GM21717 (cell line): ENCODE data around the gene HLA-DOA.

Source experiments
- ATAC-seq: cut with Tn5 transposase; IDR thresholded peaks from one replicate; pipeline ENCODE4 v1.9.1; 2021; ENCODE audit warnings: mild to moderate bottlenecking, moderate library complexity; ENCODE audit not compliant: unreplicated experiment

The HLA-DOA gene

DNA sequence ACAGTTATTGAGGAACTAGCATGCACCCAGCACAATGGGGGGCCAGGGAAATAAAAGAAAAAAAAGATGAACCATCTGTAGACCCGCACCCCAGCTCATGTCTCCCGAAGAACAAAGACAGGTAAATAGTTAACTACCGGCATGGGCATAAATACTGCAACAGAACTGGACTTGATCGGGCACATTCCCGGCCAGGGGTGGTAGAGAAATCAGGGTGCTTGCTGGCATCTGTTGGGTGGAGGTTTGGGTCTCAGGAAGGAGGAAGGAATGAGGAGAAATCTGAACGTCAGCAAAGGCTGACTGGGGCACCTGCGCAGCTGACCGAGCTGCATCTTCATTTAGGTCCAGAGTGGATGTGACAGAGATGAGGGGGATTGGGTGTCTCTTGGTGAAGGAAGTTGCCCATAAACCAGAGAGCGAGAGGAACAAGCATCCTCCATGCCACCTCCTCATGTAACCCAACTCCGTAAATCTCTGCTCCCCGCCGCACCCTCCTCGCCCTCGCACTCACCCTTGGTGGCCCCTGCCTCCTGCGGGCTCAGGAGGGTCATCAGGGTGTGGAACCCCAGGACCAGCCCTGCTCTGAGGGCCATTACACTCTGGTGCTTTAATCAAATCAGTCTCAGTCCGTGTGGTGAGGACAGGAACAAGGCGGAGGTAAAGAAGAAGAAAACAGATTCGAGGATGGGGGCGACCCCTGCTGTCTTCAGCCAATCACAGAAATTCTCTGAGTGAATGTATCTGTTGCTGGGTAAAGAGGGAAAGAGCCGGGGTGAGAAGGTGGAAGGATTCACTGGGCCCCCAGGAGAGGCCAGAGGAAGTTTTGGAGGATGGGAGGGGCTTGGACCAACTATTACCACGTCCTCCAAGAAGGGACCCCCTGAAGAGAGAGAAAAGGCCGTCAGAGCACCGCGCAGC lies at the start of gene HLA-DOA:
Gene HLA-DOA (minus strand): TSS at position 648 of the 918 bp plus-strand sequence.
- peak; percentile 80 for ATAC-seq

DNA sequence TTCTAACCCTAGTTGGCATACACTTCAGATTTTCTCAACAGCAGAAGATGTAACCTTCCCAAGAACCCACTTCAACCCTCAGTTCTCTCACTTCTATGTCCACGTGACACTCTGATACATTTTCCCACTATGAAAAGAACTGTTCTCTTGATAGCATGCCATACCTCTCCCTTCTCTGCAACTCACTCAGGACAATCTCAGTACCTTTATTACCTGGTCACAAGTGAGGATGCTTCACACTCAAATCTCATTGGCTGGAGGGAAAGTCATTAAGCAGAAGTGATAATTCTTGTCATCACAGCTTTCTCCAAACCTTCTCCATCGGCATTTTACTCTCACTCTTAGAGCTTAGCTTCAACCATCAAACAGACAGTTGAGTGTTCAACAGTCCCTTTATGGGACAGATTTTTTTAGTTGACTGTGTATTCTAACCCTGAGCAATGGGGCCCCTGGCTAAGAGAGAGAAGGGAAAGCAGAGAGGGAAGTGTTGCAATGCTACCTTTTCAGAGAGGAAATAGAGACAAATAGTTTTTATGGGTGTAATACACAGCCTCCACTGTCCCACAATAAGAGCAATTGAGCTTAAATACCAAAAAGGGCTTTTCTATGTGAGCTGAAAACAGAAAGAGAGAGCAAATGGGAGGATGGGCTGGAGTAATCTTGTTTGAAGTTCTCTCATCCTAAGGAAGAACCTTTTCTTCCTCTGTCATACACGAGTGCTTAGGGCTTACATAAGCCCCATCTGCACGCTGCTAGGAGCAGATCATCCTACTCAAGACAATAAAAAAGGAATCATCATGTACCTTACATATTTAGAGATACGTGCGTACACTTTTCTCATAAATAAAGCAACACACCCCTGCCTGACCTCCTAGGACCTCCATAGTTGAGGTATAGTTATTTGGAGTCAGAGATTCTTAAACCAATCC lies 48.1 kb upstream of the HLA-DOA start:
- ATAC-seq: no peak

DNA sequence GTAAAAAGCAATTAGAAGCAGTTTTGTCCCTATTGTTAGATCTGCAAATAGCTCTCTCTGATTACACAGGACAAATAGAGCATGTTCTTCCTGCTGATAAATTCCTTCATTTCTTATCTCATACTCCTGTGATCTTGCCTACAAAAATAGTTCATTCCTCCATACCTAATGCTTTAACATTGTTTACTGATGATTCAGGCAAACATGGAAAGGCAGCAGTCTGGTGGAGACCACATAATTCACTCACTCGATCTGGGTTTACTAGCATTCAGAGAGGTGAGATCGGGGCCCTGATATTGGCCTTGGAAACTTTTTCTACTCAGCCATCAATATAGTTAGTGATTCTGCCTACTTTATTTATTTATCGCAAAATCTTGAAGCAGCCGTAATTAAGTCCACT lies 43.8 kb upstream of the HLA-DOA start:
- ATAC-seq: no peak

DNA sequence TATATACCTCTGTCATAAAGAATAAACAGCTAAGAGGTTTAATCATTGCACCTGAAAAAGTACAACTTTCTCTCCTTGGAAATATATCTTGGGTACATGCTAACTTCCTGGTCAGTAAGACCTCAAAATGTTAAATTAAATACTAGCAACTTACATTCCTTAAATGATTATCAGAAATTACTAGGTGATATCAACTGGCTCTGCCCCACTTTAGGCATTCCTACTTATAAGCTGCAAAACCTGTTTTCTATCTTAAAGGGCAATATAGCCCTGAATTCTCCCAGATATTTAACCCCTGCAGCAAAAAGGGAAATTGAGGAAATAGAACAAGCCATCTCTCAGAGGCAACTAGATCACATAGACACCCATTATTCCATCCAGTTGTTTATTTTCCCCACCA lies 43.2 kb upstream of the HLA-DOA start:
- no peak for ATAC-seq

DNA sequence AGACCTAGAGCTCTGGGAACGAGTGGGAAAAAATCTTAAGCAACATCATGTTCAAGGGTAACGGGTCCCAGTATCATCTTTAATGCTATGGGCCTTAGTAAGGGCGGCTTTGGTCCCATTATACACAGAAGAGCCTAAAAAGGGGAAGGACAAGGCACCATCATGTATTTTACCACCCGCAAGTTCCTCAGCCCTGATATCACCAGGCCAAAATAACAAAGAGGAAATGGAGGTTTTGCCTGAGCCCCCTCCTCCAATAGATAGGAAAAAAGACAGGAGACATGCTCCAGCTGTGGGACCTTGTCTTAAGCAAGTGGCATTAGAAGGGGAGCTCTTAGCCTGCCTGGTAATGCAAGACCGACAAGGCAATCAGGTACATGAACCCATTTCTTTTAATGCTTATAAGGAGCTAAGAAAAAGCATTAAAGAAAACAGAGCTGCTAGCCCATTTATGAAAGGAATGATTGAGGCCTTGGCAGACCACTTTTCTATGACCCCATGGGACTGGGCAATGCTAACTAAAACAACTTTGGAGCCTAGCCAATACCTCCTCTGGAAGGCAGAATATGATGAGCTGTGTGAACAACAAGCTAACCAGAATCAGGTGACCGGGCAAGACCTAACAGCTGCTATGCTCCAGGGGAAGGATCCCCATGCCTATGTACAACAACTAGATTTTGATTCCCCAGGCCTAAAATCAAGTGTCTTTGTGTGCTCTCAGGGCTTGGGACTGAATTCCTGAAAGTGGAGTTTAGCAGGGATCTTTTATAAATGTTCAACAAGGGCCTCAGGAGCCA lies 40.8 kb upstream of the HLA-DOA start:
- ATAC-seq: no peak

DNA sequence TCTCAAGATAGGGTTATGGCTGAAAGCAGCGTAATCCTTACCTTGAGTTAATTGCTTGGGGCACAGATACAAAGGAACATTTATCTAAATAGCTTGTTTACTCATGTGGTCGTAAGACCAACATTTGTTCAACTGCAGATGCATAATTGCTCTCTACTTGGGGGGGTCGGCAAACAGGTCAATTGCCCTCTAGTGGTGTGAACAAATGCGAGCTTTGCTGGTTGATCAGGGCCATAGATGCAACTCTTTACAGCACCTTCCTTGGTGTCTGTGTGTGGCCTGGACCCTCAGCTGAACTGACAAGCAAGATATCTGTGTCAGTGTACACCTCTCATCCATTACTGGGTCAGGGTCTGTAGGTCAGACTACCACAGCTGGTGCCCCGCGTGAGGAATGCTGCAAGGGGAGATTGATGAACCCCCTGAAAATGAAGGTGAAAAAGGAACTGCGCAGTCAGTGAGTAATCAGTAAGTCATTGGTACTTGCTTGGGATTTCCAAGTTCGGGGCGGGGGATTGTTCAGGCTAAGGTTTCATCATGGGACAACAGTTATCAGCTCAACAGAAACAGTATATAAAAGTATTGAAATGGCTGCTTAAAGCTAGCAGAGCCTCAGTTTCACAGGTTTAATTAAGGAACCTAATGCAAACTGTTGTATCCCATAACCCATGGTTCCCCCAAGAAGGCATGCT lies 40.1 kb upstream of the HLA-DOA start:
- ATAC-seq: no peak

DNA sequence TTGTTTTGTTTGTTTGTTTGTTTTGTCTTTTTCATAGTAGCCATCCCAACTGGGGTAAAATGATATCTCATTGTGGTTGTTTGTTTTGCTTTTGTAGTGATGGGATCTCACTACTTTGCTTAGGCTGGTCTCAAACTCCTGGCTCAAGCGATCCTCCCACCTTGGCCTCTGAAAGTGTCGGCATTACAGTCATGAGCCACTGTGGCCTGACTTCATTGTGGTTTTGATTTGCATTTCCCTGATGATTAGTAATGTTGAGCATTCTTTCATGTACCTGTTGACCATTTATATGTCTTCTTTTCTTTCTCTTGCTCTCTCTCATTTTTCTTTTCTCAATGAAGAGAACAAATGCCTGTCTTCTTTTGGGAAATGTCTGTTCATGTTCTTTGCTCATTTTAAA lies 30.8 kb upstream of the HLA-DOA start:
- no peak for ATAC-seq

DNA sequence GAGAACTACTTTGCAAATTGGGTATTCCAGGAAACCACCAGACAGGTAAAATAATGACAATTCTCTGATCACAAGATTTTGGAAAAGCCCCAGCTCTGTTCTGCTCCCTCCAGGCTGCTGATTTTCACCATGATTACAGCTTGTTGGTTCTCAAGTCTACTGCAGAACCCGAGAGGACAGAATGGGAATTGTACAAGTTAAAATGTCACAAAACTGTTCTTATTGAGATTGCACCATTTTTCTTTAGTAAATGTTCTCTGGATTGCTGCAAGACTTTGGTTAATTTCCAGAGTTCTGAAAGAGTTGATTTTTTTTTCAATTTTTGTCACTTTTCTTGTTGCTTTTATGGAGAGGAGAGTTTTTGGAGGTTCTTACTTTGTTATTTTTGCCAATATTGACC lies 27.1 kb upstream of the HLA-DOA start:
- no peak for ATAC-seq

DNA sequence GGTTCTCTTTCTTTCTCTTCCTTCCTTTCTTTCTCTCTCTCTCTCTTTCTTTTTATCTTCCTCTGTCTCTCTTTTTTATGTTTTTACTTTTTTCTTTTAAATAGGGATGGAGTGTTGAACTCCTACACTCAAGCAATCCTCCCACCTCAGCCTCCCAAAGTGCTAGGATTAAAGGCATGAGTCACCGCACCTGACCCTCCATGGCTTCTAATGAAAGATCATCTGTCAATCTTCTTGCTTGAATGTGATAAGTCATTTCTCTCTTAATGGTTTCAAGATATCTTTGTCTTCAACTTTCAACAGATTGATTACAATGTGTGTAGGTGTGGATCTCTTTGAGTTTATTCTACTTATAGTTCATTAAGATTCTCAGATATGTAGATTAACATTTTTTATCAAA lies 25.2 kb upstream of the HLA-DOA start:
- no peak for ATAC-seq

DNA sequence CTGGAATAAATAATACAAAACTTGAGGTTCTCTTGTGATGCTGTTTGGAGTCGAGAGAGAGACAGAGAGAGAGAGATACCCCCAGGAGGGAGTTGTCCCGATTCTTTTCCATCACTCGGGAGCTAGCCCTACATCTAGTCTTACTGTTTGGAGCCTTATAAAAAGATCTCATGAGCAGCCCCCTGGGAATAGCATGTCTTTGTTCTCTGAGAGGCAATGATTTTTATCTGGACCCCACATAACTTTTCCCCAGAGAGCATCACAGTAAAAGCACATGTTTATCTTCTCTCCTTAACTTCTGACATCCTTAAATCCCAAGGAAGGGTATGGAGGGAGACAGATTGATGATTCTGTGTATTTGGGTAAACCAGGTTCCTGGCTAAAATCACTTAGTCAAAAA lies 20.9 kb upstream of the HLA-DOA start:
- ATAC-seq: no peak

DNA sequence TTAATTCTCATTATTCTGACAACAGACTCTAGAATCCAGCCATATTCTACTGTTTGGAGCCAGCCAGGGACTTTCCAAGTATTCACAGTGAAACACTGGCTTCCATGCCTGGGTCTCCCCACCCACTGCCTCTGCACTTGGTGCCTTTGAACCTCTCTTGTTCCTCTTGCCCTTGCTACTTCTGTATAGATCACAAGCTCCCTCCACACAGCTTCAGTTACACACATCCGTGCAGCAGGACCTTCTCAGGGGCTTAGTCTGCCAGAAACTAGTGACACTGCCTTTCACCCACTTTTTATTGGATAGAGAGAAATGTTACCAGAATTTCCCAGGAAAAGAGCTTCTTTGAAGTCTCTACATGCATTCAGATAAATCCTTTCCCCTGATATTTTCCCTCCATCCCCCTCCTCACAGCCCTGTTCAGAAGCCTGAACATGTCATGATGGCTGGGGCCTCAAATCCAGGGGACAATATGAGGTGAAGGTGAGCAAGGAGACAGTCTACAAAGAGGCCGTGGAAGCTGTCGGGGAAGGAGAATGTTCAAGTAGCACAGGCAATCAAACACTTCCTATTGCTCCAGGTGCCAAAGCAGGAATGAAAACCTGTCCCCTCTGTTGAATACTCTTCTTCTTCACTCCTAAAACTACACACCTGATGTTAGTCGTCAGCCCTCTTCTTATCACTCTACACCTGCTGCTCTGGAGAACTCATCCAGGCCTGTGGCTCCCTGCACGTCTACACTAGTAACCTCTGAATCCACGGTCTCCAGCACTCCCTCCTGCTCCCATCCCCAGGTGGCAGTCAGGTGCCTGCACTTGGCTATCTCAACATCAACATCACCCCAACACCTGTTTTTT lies 20.2 kb upstream of the HLA-DOA start:
- ATAC-seq: peak; percentile 54

DNA sequence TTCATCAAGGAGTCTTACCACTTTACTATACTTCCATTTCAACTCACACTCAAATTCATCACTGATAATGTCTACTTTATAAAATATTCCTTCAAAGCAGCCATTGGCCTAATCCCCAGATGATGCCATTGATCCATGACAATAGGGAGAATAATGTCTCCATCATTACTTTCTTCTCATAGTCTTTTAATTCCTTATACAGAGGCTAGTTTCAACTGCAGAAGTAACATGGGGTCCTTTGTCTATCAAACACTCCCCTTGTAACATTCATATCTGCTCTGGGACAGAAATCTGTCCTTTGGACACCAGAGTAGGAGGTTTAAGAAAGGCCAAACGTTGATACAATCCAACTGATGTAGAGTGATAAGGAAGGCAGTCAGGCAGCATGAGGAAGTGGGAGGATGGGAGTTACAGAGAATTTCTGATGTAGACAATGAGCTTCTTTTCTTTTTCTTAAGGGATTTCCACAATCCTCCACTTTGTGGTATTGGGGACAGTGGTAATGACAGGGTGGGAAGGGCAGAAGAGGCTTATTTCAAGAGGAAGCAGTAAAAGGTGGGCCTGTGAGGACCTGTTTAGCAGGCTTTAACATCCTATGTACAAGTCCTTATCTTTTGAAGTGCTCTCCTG lies 18.9 kb upstream of the HLA-DOA start:
- ATAC-seq: peak; percentile 13

DNA sequence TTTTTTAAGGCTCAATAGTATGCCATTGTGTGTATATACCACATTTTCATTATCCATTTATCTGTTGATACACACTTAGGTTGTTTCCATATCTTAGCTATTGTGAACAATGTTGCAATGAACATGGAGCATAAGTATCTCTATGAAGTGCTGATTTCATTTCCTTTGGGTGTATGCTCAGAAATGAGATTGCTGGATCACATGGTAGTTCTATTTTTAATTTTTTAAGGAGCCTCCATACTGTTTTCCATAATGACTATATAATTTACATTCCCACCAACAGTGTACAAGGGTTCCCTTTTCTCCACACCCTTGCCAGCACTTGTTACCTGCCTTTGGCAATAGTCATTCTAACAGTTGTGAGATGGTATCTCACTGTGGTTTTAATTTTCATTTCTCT lies 15.1 kb upstream of the HLA-DOA start:
- ATAC-seq: no peak

DNA sequence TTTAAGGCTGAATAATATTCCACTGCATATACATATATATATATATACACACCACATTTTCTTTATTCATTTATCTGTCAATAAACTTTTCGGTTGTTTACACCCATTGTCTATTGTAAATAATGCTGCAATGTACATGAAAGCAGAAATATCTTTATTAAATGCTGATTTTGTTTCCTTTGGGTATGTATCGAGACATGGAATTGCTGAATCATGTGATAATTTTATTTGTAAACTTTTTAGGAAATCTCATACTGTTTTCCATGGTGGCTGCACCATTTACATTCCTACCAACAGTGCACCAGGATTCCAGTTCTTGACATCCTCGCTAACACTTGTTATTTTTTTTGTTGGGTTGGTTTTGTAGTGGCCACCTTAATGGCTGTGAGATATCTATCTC lies 14.1 kb upstream of the HLA-DOA start:
- ATAC-seq: no peak

DNA sequence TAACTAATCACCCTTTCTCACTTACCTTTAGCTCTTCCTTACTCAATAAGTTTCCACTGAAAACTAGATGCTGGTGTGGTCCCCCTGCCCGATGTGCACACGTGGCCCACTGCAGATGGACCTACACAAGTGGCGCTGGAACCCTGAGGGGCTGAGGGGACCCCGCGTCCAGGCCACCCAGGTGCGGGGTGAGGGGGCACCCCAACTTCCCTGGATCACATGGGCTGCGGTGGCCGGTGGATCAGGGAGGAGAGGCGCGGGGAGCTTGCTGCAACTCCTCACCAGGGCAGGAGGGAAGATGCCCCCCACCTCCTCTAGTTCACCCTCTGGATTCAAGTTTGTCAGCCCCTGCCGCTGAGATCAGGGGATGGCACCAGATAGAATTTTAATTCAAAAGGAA lies 12.5 kb upstream of the HLA-DOA start:
- ATAC-seq: no peak

DNA sequence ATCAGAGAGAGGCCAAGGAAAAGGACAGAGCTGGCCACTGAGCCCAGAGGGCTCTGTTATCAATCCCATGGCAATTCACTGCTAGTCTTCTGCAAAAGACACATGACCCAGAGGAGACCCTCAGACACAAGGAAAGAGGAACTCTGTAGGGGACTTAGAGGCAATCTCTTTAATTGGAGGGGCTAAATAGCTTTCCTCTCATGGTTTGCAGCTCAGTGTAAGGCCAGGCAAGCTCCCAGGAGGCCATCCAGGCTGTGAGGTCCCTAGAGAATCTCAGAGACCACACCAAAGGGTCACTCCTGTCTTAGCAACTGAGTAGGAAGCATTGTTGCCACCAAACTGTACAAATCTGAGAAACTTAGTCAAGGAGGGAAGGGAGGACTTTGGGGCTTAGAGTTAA lies 10.0 kb upstream of the HLA-DOA start:
- no peak for ATAC-seq

DNA sequence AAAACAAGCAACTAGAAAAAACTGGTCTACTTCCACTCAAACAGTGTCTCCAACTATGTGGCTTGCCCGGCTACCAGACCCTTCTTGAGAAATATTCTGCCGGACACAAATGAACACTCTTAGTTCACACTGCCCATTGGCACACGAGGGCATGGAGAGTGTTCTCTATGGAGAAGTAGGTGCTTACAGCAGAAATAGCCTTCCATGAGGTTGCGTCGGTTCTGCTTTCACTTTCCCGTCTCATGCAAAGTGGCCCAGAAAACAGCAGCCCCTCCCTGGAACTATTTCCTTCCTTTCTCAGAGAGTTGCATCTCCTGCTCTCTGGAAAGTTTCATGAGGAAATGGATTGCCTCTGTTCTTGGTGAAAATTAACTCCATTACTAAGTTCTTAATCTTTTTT lies 9.5 kb upstream of the HLA-DOA start:
- peak; percentile 49 for ATAC-seq

DNA sequence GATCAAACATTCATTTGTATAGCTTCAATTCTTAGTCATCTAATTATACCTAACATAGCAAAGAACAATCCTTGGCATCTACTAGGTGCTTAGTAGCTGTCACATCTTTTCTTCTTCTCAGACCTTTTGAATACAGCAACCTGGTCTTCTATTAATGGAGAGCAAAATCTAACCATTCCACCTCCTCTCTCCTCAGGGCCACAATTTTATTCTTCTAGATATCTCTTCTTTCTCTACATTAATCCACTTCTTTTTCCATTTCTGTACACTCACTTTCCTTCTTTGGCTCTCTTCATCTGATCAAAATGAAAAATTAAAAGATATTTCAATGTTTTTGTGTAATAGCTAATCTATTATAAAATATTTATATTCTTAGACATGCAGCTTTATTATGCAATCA lies 9.0 kb upstream of the HLA-DOA start:
- ATAC-seq: no peak
